Activated T-cell treated with anti-CD3 and anti-CD28 coated beads for 24 hours (primary cell): ENCODE results near the gene SLC2A6.

ENCODE experiments used
- DNase-seq: peaks from one replicate; pipeline ENCODE4 v3.0.0-alpha.2; 2020; ENCODE audit warnings: low read depth

The SLC2A6 gene

GRCh38 chr9:133477992-133478850 lies 678 bp downstream of the SLC2A6 start:
- DNase-seq = no peak

GRCh38 chr9:133477461-133477860 lies 1.4 kb downstream of the SLC2A6 start:
- DNase-seq = no peak

- no peak for DNase-seq
Observed at GRCh38 chr9:133476941-133477340, 2.0 kb downstream of the SLC2A6 start.

GRCh38 chr9:133476036-133476931 lies 2.6 kb downstream of the SLC2A6 start:
- DNase-seq = no peak

GRCh38 chr9:133475292-133476012 lies 3.4 kb downstream of the SLC2A6 start:
- no peak for DNase-seq

- DNase-seq = no peak
Observed at GRCh38 chr9:133474853-133475252, 4.0 kb downstream of the SLC2A6 start.

DNA sequence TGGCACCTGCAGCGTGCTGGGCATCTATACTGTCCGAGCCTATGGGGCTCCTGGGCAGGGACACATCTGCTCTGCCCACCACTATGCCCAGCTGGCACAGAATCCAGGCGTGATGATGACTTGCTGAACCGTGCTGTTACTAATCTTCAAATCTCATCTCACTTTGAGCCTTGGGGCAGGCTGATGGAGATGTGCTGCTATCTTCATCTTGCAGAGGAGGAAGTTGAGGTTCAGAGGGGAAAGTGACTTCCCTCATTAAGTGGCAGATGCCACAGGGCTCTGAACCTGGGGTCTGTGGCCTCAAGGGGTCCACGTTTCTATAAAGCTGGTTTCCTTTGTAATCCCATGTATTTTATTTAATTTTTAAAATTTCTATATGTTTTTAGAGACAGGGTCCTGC lies 4.7 kb downstream of the SLC2A6 start:
- DNase-seq = no peak

- DNase-seq = no peak
Observed at GRCh38 chr9:133473743-133474142, 5.2 kb downstream of the SLC2A6 start.

DNA sequence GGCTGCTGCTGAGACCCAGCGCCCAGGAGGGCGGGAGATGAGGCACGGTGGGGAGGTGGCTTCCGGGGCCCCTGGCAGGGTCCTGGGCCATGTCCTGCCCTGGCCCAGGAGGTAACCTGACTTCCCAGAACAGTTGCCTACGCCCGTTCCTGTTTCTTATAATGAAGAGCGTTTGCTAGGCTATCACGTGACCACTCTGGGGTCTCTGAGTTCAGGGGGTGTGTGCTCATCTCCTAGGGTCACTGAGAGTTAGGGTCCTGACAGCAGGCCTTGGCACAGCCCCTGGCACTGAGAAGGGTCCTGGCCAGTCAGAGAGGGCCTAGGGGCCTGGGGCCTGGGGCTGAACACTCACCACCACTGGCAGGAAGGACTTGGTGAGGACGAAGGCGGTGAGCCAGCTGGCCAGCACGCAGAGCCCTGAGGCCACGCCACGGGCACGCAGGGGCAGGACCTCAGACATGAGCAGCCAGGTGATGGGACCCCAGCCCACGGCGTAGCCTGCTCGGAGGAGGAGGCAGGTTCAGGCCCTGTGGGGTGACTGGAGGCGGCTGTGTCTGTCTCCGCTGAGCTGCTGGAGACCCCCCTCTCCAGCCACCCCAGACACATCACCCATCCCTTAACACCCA lies 6.0 kb downstream of the SLC2A6 start:
- no peak for DNase-seq

DNA sequence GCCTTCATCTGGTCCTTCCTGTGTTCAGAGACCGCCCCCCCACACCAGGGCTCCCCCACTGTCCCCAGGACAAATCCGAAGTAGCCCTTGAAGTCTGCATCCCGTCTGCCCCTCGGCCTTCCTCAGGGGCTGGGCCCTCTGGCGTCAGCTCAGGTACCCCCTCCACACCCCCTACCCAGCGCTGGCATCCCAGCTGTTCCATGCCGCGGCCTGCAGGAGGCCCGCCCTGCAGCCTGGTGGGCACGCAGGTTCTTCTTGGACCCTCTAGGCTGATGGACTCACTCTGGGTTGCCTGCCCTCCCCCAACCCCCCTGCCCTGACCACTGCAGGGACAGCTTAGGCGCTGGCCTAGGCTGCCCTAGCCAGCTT lies 6.6 kb downstream of the SLC2A6 start:
- DNase-seq = no peak

DNA sequence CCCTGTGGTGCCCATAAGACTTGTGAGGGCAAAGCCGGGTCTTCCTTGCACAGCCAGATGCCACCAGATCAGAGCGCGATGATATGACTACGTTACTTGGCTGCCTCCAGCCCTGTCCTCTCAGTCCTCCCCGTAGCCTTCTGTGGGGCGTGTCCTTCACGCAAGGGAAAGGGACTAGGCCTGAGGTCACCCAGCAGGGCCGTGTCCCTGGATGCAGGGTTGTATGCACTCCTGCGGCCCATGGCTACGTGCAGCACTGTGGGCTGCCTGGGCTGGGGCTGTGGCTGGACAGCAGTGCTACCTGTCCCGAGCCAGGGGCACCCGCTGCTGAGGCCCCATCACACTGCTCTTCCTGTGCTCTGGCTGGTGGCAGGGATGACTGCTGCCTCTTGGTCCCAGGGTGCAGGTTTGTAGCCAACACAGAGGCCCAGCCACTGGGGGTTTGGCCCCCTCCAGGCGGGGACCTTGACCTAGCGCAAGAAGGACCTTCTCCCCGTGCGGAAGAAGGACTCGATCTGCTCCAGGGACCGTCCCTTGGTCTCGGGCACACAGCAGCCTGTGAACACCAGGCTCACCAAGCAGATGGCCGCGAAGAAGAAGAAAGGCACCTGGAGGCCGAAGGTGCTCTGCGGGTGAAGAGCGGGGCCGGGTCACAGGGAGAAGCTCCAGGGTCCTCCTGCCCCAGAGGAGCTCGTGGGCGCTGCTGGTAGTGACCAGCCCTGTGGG lies 7.2 kb downstream of the SLC2A6 start:
- DNase-seq = no peak

GRCh38 chr9:133470988-133471387 lies 7.9 kb downstream of the SLC2A6 start:
- no peak for DNase-seq

DNA sequence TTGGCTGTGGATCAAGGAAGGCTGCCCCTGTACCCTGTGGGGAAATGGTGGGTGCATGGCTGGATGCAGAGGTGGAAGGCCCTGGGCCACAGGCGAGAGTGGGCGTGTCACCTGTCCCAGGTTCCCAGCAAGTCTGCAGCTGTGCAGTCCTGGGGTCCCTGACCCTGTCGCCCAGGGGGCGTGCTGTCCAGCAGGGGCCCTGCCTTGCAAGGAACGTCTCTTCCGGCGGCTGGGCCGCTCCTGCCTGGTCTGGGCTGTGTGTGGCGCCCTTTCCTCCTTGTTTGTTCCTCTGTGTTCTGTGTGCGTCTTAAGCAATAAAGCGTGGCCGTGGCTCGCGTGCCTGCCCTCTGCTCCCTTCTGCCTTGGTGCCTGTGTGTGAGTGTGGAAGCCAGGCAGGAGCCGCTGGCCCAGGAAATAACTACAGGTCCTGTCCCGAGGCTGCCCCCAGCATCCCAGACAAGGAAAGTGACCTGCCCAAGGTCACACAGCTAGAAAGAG lies 8.4 kb downstream of the SLC2A6 start:
- no peak for DNase-seq

DNA sequence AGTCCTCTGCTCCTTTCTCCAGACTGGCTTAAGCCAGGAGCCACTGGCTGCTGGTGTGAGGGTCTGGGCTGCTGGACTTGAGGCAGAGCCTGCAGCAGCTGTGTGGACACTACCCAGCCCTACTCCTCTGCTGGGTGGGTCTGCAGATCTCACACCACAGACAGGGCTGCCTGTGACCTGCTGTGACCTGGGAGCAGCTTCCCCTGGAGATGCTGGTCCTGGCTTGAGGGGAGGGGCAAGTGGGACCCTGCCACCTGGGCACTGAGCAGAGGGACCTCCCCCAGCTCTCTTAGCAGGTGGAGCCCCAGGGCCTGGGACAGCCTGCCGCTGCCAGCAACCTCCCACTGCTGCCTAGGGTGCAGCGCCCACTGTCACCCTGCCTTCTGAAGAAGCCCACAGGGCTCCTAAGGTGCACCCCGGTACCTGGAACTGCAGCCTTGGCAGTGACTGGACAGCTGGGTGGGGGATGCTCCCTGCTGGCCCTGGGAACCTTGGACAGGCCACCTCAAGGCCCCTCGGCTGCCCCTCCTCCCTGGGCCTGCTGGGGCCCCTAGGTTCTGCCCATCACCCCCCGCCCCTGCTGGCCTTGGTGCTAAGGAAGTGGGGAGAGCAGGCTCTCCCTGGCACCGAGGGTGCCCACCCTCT lies 10.0 kb downstream of the SLC2A6 start:
- DNase-seq = no peak

DNA sequence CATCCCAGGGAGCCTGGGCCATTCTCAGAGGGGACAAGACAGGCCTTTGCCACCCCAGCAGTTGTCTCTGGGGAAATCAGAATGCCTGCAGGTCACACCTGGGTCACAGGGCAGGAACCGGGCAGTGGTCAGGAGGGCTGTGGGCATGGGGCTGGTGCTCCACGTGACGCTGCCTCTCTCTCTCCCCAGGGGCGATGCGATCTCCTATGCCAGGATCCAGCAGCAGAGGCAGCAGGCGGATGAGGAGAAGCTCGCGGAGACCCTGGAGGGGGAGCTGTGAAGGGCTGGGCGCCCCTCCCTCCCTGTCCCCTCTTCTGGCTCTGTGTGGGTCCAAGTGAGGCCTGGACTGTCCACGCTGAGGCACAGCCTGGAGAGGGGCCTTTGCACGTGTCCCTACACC lies 10.5 kb downstream of the SLC2A6 start:
- DNase-seq = no peak

- DNase-seq = no peak
Observed at GRCh38 chr9:133467101-133467500, 11.8 kb downstream of the SLC2A6 start.

- DNase-seq = no peak
Observed at GRCh38 chr9:133465984-133466383, 12.9 kb downstream of the SLC2A6 start.

DNA sequence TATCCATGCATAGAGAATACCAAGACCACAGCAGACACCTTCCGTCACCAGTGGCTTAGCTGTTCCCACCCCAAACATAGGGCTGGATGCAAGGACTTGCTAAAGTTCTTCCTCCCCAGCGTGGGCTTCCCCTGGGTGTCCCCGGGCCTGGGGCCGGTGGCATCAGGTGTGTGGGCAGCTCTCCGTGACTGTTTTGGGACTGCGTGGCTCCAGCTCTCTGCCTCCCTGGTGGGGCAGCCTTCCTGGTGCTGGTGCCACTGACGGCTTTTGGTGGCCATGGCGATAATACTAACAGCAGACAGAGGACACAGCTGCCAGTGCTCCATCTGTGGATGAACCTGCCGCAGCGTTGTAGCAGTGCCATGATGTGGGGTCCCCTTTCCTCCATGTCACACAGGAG lies 14.3 kb downstream of the SLC2A6 start:
- no peak for DNase-seq

DNA sequence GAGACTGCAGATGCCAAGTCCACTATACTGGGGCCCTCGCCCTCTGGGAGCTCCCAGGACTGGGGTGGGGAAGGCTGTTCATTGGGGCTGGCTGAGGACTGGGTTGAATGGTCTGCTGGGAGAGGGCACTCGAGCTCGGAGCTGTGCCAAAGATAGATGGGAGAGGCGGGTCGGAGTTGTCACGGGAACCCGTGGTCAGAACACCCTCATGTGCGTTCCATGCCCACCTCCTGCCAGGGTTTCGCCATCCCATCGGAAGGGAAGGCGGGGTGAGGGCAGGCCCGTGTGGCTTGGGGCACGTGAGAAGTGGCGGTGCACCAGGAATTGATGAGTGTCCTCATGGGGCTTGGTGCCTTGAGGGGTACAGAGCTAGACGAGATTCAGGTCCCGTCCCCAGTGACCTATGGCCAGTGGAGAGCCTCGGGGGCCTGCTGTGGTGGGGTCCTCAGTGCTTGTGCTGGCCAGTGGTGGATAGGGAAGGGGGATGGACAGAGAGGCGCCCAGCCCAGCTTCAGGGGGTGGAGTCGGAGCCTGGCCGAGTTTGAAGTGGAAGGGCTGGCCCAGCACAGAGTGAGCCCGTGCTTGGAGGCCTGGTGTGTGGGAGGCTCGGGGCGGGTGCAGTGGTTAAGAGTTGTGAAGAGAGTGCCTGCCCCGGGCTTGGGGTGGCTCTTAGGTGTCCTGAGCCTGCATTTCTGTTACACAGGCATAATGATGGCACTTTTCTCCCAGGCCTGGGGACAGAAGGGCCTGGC lies 14.9 kb downstream of the SLC2A6 start:
- no peak for DNase-seq
